ENCODE measurements around the gene SMOC2.

GRCh38 chr6:168428863-168429262, 12.1 kb upstream of the SMOC2 start:
- TF ChIP-seq CTCF (IDR thresholded peaks at IDR 0.05; ENCODE audit: low read depth, low read length) = no peak
- no peak for TF ChIP-seq EZH2phosphoT487 (IDR thresholded peaks at IDR 0.05; ENCODE audit: low read depth)

Data from OCI-LY3 (cell line).